B cell (primary cell): Measurements from ENCODE around the gene NAT10.

ENCODE experiments used
- CTCF ChIP-seq: fragments of 200-600 bp; IDR thresholded peaks from one replicate; pipeline ENCODE4 v1.8.0; 2022; ENCODE audit warnings: antibody characterized with exemption, mild to moderate bottlenecking
- EZH2 ChIP-seq: IDR thresholded peaks from 2 replicates; pipeline ENCODE4 v1.6.1; 2012; ENCODE audit warnings: borderline replicate concordance, low read depth, mild to moderate bottlenecking, moderate library complexity, low read length; ENCODE audit not compliant: insufficient read depth, poor library complexity, severe bottlenecking

GRCh38 chr11:34154059-34154875 lies 48.8 kb downstream of the NAT10 start:
- TF ChIP-seq CTCF (no peak), EZH2 (no peak)
